Endothelial cell (in vitro differentiated cells): Measurements from ENCODE around the gene CLCF1. TPM values are rescaled to one million over a fixed set of nuclear protein-coding genes. Genes with fewer than 3 reads are reported as not detected.

Experiments used
- DNase-seq: peaks from one replicate; pipeline ENCODE4 v3.0.0; 2021; ENCODE audit warnings: low spot score
- H3K27ac Mint-ChIP-seq: one replicate; pipeline ENCODE4 v1.8.0; 2021; ENCODE audit warnings: mixed read lengths, inconsistent platforms; ENCODE audit not compliant: unreplicated experiment
- H3K27me3 Mint-ChIP-seq: one replicate; pipeline ENCODE4 v1.8.0; 2021; ENCODE audit warnings: mild to moderate bottlenecking, moderate library complexity, mixed read lengths, inconsistent platforms; ENCODE audit not compliant: unreplicated experiment
- H3K36me3 Mint-ChIP-seq: one replicate; pipeline ENCODE4 v1.8.0; 2021; ENCODE audit warnings: mild to moderate bottlenecking, low read depth, mixed read lengths, inconsistent platforms; ENCODE audit not compliant: unreplicated experiment
- H3K4me1 Mint-ChIP-seq: one replicate; pipeline ENCODE4 v1.8.0; 2021; ENCODE audit warnings: mild to moderate bottlenecking, mixed read lengths, inconsistent platforms; ENCODE audit not compliant: unreplicated experiment
- H3K4me3 Mint-ChIP-seq: one replicate; pipeline ENCODE4 v1.8.0; 2021; ENCODE audit warnings: mild to moderate bottlenecking, mixed read lengths, inconsistent platforms; ENCODE audit not compliant: unreplicated experiment
- H3K9me3 Mint-ChIP-seq: one replicate; pipeline ENCODE4 v1.8.0; 2021; ENCODE audit warnings: mixed read lengths, inconsistent platforms; ENCODE audit not compliant: unreplicated experiment
- CTCF ChIP-seq: fragments of 200-600 bp; sonication (generic); IDR thresholded peaks from one replicate; pipeline ENCODE4 v1.5.0; 2021; ENCODE audit warnings: antibody characterized with exemption; ENCODE audit not compliant: unreplicated experiment
- total RNA-seq: library from RNA; stranded (reverse); fragmentation: NEBNext Ultra II Directional; extraction: Animal tissue kit (Norgen Biotek cat#: 25700); gene quantifications from one replicate; pipeline ENCODE4 v1.2.1, GENCODE V29; 2021; ENCODE audit not compliant: unreplicated experiment

CLCF1 gene
- total RNA-seq, 1 donor from 2014 or later = 12.6 TPM

GRCh38 chr11:67401495-67402191, 28.2 kb upstream of the CLCF1 start, which contains the start of gene PPP1CA:
Gene PPP1CA, minus strand, starts transcription at chr11:67401858. Its CDS starts 76 bp downstream, at chr11:67401782.
- Mint-ChIP-seq H3K4me1 (peaks cover 37% of the 10 kb centered on the region), H3K36me3 (peaks cover 12% of the 10 kb centered on the region), H3K9me3 (no peaks in the 10 kb centered on the region), H3K27ac (peak within 1 kb of the TSS; percentile 89), H3K27me3 (peaks cover 11% of the 10 kb centered on the region), H3K4me3 (peak within 1 kb of the TSS; percentile 90)
- DNase-seq = peak; percentile 95
- peak; percentile 83 for TF ChIP-seq CTCF

- Mint-ChIP-seq H3K4me1 (peaks cover 41% of the 10 kb centered on the region), H3K9me3 (no peaks in the 10 kb centered on the region), H3K4me3 (peak overlapping the region; percentile 90), H3K27ac (no peak overlapping the region), H3K36me3 (peaks cover 12% of the 10 kb centered on the region), H3K27me3 (peaks cover 10% of the 10 kb centered on the region)
- no peak for DNase-seq
- no peak for TF ChIP-seq CTCF
Observed at GRCh38 chr11:67400942-67401494, 27.6 kb upstream of the CLCF1 start.

- H3K4me1 Mint-ChIP-seq = peaks cover 41% of the 10 kb centered on the region
- peak overlapping the region; percentile 90 for H3K4me3 Mint-ChIP-seq
- H3K27me3 Mint-ChIP-seq = peaks cover 10% of the 10 kb centered on the region
- no peak for DNase-seq
- H3K36me3 Mint-ChIP-seq = peaks cover 12% of the 10 kb centered on the region
- no peaks in the 10 kb centered on the region for H3K9me3 Mint-ChIP-seq
- H3K27ac Mint-ChIP-seq = peak overlapping the region; percentile 64
- TF ChIP-seq CTCF = no peak
Observed at GRCh38 chr11:67400251-67400941, 27.0 kb upstream of the CLCF1 start.

- TF ChIP-seq CTCF = no peak
- peak overlapping the region; percentile 69 for H3K4me3 Mint-ChIP-seq
- peaks cover 34% of the 10 kb centered on the region for H3K4me1 Mint-ChIP-seq
Observed at GRCh38 chr11:67398661-67399563, 25.5 kb upstream of the CLCF1 start.

More at GRCh38 chr11:67398661-67399563, 25.5 kb upstream of the CLCF1 start:
- no peaks in the 10 kb centered on the region for H3K9me3 Mint-ChIP-seq
- peaks cover 10% of the 10 kb centered on the region for H3K27me3 Mint-ChIP-seq
- peaks cover 9% of the 10 kb centered on the region for H3K36me3 Mint-ChIP-seq
- no peak for DNase-seq
- H3K27ac Mint-ChIP-seq = no peak overlapping the region
